T-helper 9 cell (primary cell): ENCODE data around the gene BCL2.
"Not testable (repeated sequence)": the region's sequence is repeated elsewhere in the genome, so short reads cannot be mapped to it uniquely, and the experiment has no call there.

Experiments
- DNase-seq: peaks from one replicate; pipeline ENCODE4 v3.0.0-alpha.2; 2020

The BCL2 gene

GRCh38 chr18:63197246-63197869, 122.2 kb downstream of the BCL2 start:
- no peak for DNase-seq

- DNase-seq: no peak
These were observed 124.0 kb downstream of the BCL2 start for GRCh38 chr18:63195326-63196159.

GRCh38 chr18:63192885-63193349, 126.7 kb downstream of the BCL2 start:
- DNase-seq: no peak

GRCh38 chr18:63192126-63192884, 127.3 kb downstream of the BCL2 start:
- DNase-seq: no peak

- no peak for DNase-seq
These were observed 128.2 kb downstream of the BCL2 start for GRCh38 chr18:63191413-63191812.

GRCh38 chr18:63190838-63191237, 128.7 kb downstream of the BCL2 start:
- DNase-seq: not testable (repeated sequence)

- DNase-seq: no peak
These were observed 129.8 kb downstream of the BCL2 start for GRCh38 chr18:63189817-63190216.

GRCh38 chr18:63189041-63189440, 130.5 kb downstream of the BCL2 start:
- no peak for DNase-seq

GRCh38 chr18:63187791-63188460, 131.6 kb downstream of the BCL2 start:
- no peak for DNase-seq

- DNase-seq: no peak
These were observed 132.4 kb downstream of the BCL2 start for GRCh38 chr18:63187223-63187574.

- no peak for DNase-seq
These were observed 132.9 kb downstream of the BCL2 start for GRCh38 chr18:63186520-63187222.

GRCh38 chr18:63185984-63186383, 133.6 kb downstream of the BCL2 start:
- no peak for DNase-seq

GRCh38 chr18:63183952-63184770, 135.4 kb downstream of the BCL2 start:
- no peak for DNase-seq

GRCh38 chr18:63183378-63183777, 136.2 kb downstream of the BCL2 start:
- no peak for DNase-seq

GRCh38 chr18:63182861-63183260, 136.7 kb downstream of the BCL2 start:
- DNase-seq: no peak

- DNase-seq: no peak
These were observed 137.2 kb downstream of the BCL2 start for GRCh38 chr18:63182310-63182772.

GRCh38 chr18:63181706-63182309, 137.8 kb downstream of the BCL2 start:
- DNase-seq: no peak

GRCh38 chr18:63180971-63181376, 138.6 kb downstream of the BCL2 start:
- no peak for DNase-seq

- DNase-seq: no peak
These were observed 139.2 kb downstream of the BCL2 start for GRCh38 chr18:63180321-63180720.

- DNase-seq: no peak
These were observed 140.1 kb downstream of the BCL2 start for GRCh38 chr18:63179422-63179821.

- DNase-seq: no peak
These were observed 140.6 kb downstream of the BCL2 start for GRCh38 chr18:63178971-63179370.
